ENCODE results near the gene SIL1.
"Not testable (repeated sequence)": the region's sequence is repeated elsewhere in the genome, so short reads cannot be mapped to it uniquely, and the experiment has no call there.

The SIL1 gene

GRCh38 chr5:139137697-139138096, 60.5 kb downstream of the SIL1 start:
- no peak for DNase-seq

GRCh38 chr5:139134906-139135305, 63.3 kb downstream of the SIL1 start:
- no peak for DNase-seq

GRCh38 chr5:139133282-139133681, 64.9 kb downstream of the SIL1 start:
- no peak for DNase-seq

GRCh38 chr5:139132515-139132914, 65.7 kb downstream of the SIL1 start:
- no peak for DNase-seq

- DNase-seq, result no peak
These were observed 66.2 kb downstream of the SIL1 start for GRCh38 chr5:139131921-139132432.

GRCh38 chr5:139131465-139131864, 66.7 kb downstream of the SIL1 start:
- no peak for DNase-seq

- no peak for DNase-seq
These were observed 67.1 kb downstream of the SIL1 start for GRCh38 chr5:139131062-139131461.

- no peak for DNase-seq
These were observed 68.0 kb downstream of the SIL1 start for GRCh38 chr5:139130214-139130613.

GRCh38 chr5:139126711-139127111, 71.5 kb downstream of the SIL1 start:
- no peak for DNase-seq

- no peak for DNase-seq
These were observed 72.2 kb downstream of the SIL1 start for GRCh38 chr5:139125991-139126390.

- no peak for DNase-seq
These were observed 73.2 kb downstream of the SIL1 start for GRCh38 chr5:139124774-139125520.

- DNase-seq, result no peak
These were observed 77.0 kb downstream of the SIL1 start for GRCh38 chr5:139121120-139121519.

- DNase-seq, result no peak
These were observed 77.6 kb downstream of the SIL1 start for GRCh38 chr5:139120521-139120920.

GRCh38 chr5:139118804-139119203, 79.4 kb downstream of the SIL1 start:
- DNase-seq, result no peak

GRCh38 chr5:139117342-139117884, 80.8 kb downstream of the SIL1 start:
- DNase-seq, result no peak

- DNase-seq, result no peak
These were observed 82.0 kb downstream of the SIL1 start for GRCh38 chr5:139116100-139116655.

- DNase-seq, result no peak
These were observed 84.3 kb downstream of the SIL1 start for GRCh38 chr5:139113892-139114291.

- not testable (repeated sequence) for DNase-seq
These were observed 85.8 kb downstream of the SIL1 start for GRCh38 chr5:139112362-139112761.

- DNase-seq, result no peak
These were observed 87.5 kb downstream of the SIL1 start for GRCh38 chr5:139110526-139111168.

- no peak for DNase-seq
These were observed 89.9 kb downstream of the SIL1 start for GRCh38 chr5:139108063-139108824.

- DNase-seq, result no peak
These were observed 92.5 kb downstream of the SIL1 start for GRCh38 chr5:139105621-139106071.

- no peak for DNase-seq
These were observed 93.4 kb downstream of the SIL1 start for GRCh38 chr5:139104577-139105276.

All from CD4-positive, alpha-beta T cell treated with Interleukin-1 beta for 1 hour (primary cell).